Skeletal muscle cell (primary cell): ENCODE measurements around the gene EML1.

ENCODE experiments used
- DNase-seq: peaks from one replicate; pipeline ENCODE4 v3.0.0-alpha.2; 2010; ENCODE audit warnings: low read depth
- H3K4me3 ChIP-seq: 2 replicates; pipeline ENCODE4 v1.5.1; 2011; ENCODE audit warnings: low read depth, mild to moderate bottlenecking, control low read depth, low read length, moderate library complexity

The EML1 gene

GRCh38 chr14:99916091-99916383, 122.8 kb downstream of the EML1 start:
- DNase-seq, result no peak
- no peak overlapping the region for H3K4me3 ChIP-seq

GRCh38 chr14:99918781-99919180, 125.6 kb downstream of the EML1 start:
- H3K4me3 ChIP-seq, result no peak overlapping the region
- no peak for DNase-seq

GRCh38 chr14:99921425-99921824, 128.2 kb downstream of the EML1 start:
- no peak overlapping the region for H3K4me3 ChIP-seq

GRCh38 chr14:99924379-99924778, 131.2 kb downstream of the EML1 start:
- no peak for DNase-seq
- no peak overlapping the region for H3K4me3 ChIP-seq

More at GRCh38 chr14:99921425-99921824, 128.2 kb downstream of the EML1 start:
- DNase-seq, result no peak

- H3K4me3 ChIP-seq, result no peak overlapping the region
- DNase-seq, result no peak
Observed at GRCh38 chr14:99925471-99925870, 132.3 kb downstream of the EML1 start.

GRCh38 chr14:99928963-99929362, 135.8 kb downstream of the EML1 start:
- no peak overlapping the region for H3K4me3 ChIP-seq
- no peak for DNase-seq

- DNase-seq, result no peak
- H3K4me3 ChIP-seq, result no peak overlapping the region
Observed at GRCh38 chr14:99929601-99930000, 136.4 kb downstream of the EML1 start.

GRCh38 chr14:99930420-99931274, 137.4 kb downstream of the EML1 start:
- H3K4me3 ChIP-seq, result no peak overlapping the region
- DNase-seq, result no peak

- DNase-seq, result no peak
- no peak overlapping the region for H3K4me3 ChIP-seq
Observed at GRCh38 chr14:99931308-99931707, 138.1 kb downstream of the EML1 start.

- DNase-seq, result no peak
- no peak overlapping the region for H3K4me3 ChIP-seq
Observed at GRCh38 chr14:99936056-99936455, 142.8 kb downstream of the EML1 start.

- no peak overlapping the region for H3K4me3 ChIP-seq
- no peak for DNase-seq
Observed at GRCh38 chr14:99936738-99937474, 143.7 kb downstream of the EML1 start.

- DNase-seq, result no peak
- no peak overlapping the region for H3K4me3 ChIP-seq
Observed at GRCh38 chr14:99937475-99938244, 144.4 kb downstream of the EML1 start.

- DNase-seq, result no peak
- H3K4me3 ChIP-seq, result no peak overlapping the region
Observed at GRCh38 chr14:99938376-99938775, 145.2 kb downstream of the EML1 start.

- no peak overlapping the region for H3K4me3 ChIP-seq
- no peak for DNase-seq
Observed at GRCh38 chr14:99938896-99939295, 145.7 kb downstream of the EML1 start.

- no peak for DNase-seq
- no peak overlapping the region for H3K4me3 ChIP-seq
Observed at GRCh38 chr14:99939421-99939820, 146.2 kb downstream of the EML1 start.

GRCh38 chr14:99940064-99940463, 146.9 kb downstream of the EML1 start:
- no peak for DNase-seq
- no peak overlapping the region for H3K4me3 ChIP-seq

GRCh38 chr14:99941211-99941610, 148.0 kb downstream of the EML1 start:
- DNase-seq, result no peak
- H3K4me3 ChIP-seq, result no peak overlapping the region

GRCh38 chr14:99943620-99944019, 150.4 kb downstream of the EML1 start:
- H3K4me3 ChIP-seq, result no peak overlapping the region
- no peak for DNase-seq

- no peak for DNase-seq
- H3K4me3 ChIP-seq, result no peak overlapping the region
Observed at GRCh38 chr14:99944241-99944651, 151.0 kb downstream of the EML1 start.
